ENCODE data around the gene CCDC127.

GRCh38 chr5:154236-154635 lies 63.7 kb downstream of the CCDC127 start:
- TF ChIP-seq, protein P1, sequence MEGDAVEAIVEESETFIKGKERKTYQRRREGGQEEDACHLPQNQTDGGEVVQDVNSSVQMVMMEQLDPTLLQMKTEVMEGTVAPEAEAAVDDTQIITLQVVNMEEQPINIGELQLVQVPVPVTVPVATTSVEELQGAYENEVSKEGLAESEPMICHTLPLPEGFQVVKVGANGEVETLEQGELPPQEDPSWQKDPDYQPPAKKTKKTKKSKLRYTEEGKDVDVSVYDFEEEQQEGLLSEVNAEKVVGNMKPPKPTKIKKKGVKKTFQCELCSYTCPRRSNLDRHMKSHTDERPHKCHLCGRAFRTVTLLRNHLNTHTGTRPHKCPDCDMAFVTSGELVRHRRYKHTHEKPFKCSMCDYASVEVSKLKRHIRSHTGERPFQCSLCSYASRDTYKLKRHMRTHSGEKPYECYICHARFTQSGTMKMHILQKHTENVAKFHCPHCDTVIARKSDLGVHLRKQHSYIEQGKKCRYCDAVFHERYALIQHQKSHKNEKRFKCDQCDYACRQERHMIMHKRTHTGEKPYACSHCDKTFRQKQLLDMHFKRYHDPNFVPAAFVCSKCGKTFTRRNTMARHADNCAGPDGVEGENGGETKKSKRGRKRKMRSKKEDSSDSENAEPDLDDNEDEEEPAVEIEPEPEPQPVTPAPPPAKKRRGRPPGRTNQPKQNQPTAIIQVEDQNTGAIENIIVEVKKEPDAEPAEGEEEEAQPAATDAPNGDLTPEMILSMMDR (IDR thresholded peaks at IDR 0.05): no peak
- no peak for TF ChIP-seq EZH2phosphoT487 (IDR thresholded peaks at IDR 0.05)
